GM12878 (cell line): ENCODE data around the gene HOXA10. TPM values are rescaled to one million over a fixed set of nuclear protein-coding genes. Genes with fewer than 3 reads are reported as not detected.

Experiments used
- ATAC-seq: fragments of 200-7000 bp; cut with Tn5 transposase; 3 replicates; pipeline ENCODE4 v1.9.1; 2020; ENCODE audit warnings: mild to moderate bottlenecking, moderate library complexity
- BruUV-seq: library from RNA; stranded (reverse); fragments of 400-500 nt; replicated peaks from 2 replicates; lab custom pipeline; 2021; lab: Mats Ljungman, UMichigan
- CTCF ChIA-PET: fragments of 300-600 bp; sonication (Branson Sonifier 250); formaldehyde crosslinking; extraction: SDS; loops from one replicate; lab custom pipeline; 2021; ENCODE audit warnings: inconsistent platforms; lab: Yijun Ruan, JAX
- POLR2A ChIA-PET: fragments of 350-600 bp; formaldehyde crosslinking; extraction: SDS; loops from one replicate; lab custom pipeline; 2021; ENCODE audit warnings: inconsistent platforms; lab: Charles Lee
- RAD21 ChIA-PET: fragments of 300-600 bp; sonication (Branson Sonifier 250); formaldehyde crosslinking; loops from one replicate; lab custom pipeline; 2023; ENCODE audit warnings: antibody characterized with exemption; ENCODE audit not compliant: unreplicated experiment; lab: Charles Lee
- SMC1A ChIA-PET: fragments of 300-600 bp; sonication (Branson Sonifier 250); formaldehyde crosslinking; loops from one replicate; lab custom pipeline; 2023; ENCODE audit not compliant: unreplicated experiment, uncharacterized antibody; lab: Charles Lee
- DNase-seq: peaks from one replicate; pipeline ENCODE4 v3.0.0-alpha.2; 2011; ENCODE audit warnings: low read depth, low spot score
- FAIRE-seq: peaks from 3 replicates; lab custom pipeline; 2011; peaks lifted over from hg19 to GRCh38; lab: Jason Lieb, UNC
- H2AFZ ChIP-seq: 2 replicates; pipeline ENCODE4 v1.6.0; 2011; ENCODE audit warnings: low read depth, low read length, control low read depth; ENCODE audit not compliant: control insufficient read depth
- H3K27ac ChIP-seq: 2 replicates; pipeline ENCODE4 v1.5.1; 2011; ENCODE audit warnings: control low read depth; ENCODE audit not compliant: control insufficient read depth, insufficient read depth
- H3K27me3 ChIP-seq, 2 experiments: replicated peaks in 1 of 2; 2 replicates each; pipeline versions ENCODE4 v1.6.0 to v1.6.1; 2011; ENCODE audit warnings: low read length in 1 of 2; ENCODE audit not compliant: control insufficient read depth in 2 of 2, insufficient read depth in 2 of 2
- H3K36me3 ChIP-seq, 2 experiments: 2 replicates each; pipeline ENCODE4 v1.5.1; 2011; ENCODE audit warnings: low read length in 1 of 2; ENCODE audit not compliant: control insufficient read depth in 2 of 2, insufficient read depth in 2 of 2
- H3K4me1 ChIP-seq: 2 replicates; pipeline ENCODE4 v1.6.1; 2011; ENCODE audit warnings: mild to moderate bottlenecking, low read length, moderate library complexity, mixed read lengths; ENCODE audit not compliant: control insufficient read depth, insufficient read depth
- H3K4me2 ChIP-seq: 2 replicates; pipeline ENCODE4 v1.6.0; 2011; ENCODE audit warnings: control low read depth; ENCODE audit not compliant: control insufficient read depth, insufficient read depth
- H3K4me3 ChIP-seq: fragments of 200-600 bp; sonication (generic); 2 replicates; pipeline ENCODE4 v1.5.1; 2016
- H3K79me2 ChIP-seq: 2 replicates; pipeline ENCODE4 v1.6.0; 2011; ENCODE audit warnings: low read length; ENCODE audit not compliant: control insufficient read depth, insufficient read depth
- H3K9ac ChIP-seq: 2 replicates; pipeline ENCODE4 v1.8.0; 2011; ENCODE audit warnings: low read length, control low read depth, mixed read lengths; ENCODE audit not compliant: control insufficient read depth, insufficient read depth
- H3K9me3 ChIP-seq: replicated peaks from 3 replicates; pipeline ENCODE4 v1.5.1; 2011; ENCODE audit warnings: mild to moderate bottlenecking, low read length; ENCODE audit not compliant: control insufficient read depth, insufficient read depth
- H4K20me1 ChIP-seq: 2 replicates; pipeline ENCODE4 v1.6.0; 2011; ENCODE audit not compliant: control insufficient read depth, insufficient read depth
- DPF2 ChIP-seq: fragments of 450-650 bp; IDR thresholded peaks from 2 replicates; pipeline ENCODE4 v1.6.1; 2017; ENCODE audit warnings: mild to moderate bottlenecking
- EZH2 ChIP-seq: IDR thresholded peaks from 2 replicates; pipeline ENCODE4 v1.6.1; 2012; ENCODE audit warnings: low read depth, mild to moderate bottlenecking, control low read depth, inconsistent platforms, low read length, borderline replicate concordance; ENCODE audit not compliant: control insufficient read depth
- FOXK2 ChIP-seq: fragments of 450-650 bp; IDR thresholded peaks from 2 replicates; pipeline ENCODE4 v1.6.1; 2017; ENCODE audit warnings: mild to moderate bottlenecking, moderate library complexity
- JUND ChIP-seq: IDR thresholded peaks from 2 replicates; pipeline ENCODE4 v1.6.1; 2012; ENCODE audit warnings: low read depth, mild to moderate bottlenecking, low read length, improper control_type of control experiment, moderate library complexity
- KLF5 ChIP-seq: fragments of 450-650 bp; IDR thresholded peaks from 2 replicates; pipeline ENCODE4 v1.6.1; 2014; ENCODE audit warnings: mild to moderate bottlenecking; ENCODE audit not compliant: partially characterized antibody
- MXI1 ChIP-seq: fragments of 150-350 bp; IDR thresholded peaks from 2 replicates; pipeline ENCODE4 v1.6.1; 2011; ENCODE audit warnings: low read depth, mild to moderate bottlenecking, inconsistent platforms, low read length, improper control_type of control experiment
- MYC ChIP-seq: IDR thresholded peaks from 2 replicates; pipeline ENCODE4 v1.6.1; 2011; ENCODE audit warnings: mild to moderate bottlenecking, low read length, moderate library complexity, inconsistent platforms; ENCODE audit not compliant: insufficient read depth, insufficient replicate concordance, insufficient read length, severe bottlenecking
- SPI1 ChIP-seq: IDR thresholded peaks from 2 replicates; pipeline ENCODE4 v1.6.1; 2011; ENCODE audit warnings: low read depth, mild to moderate bottlenecking, low read length, moderate library complexity, borderline replicate concordance; ENCODE audit not compliant: insufficient read depth
- YY1 ChIP-seq: IDR thresholded peaks from 2 replicates; pipeline ENCODE4 v1.6.1; 2011; ENCODE audit warnings: low read depth, mild to moderate bottlenecking, low read length
- ZBTB40 ChIP-seq: fragments of 450-650 bp; IDR thresholded peaks from 2 replicates; pipeline ENCODE4 v1.6.1; 2016; ENCODE audit warnings: mild to moderate bottlenecking, moderate library complexity, borderline replicate concordance
- WGBS: methylation state at CpG from one replicate; pipeline ENCODE4 v1.1.6; 2016; ENCODE audit warnings: low lambda C conversion rate; ENCODE audit not compliant: insufficient replicate concordance, insufficient coverage; ENCODE audit errors: missing lambda C conversion rate; 5-methylcytosine and 5-hydroxymethylcytosine counted together
- in situ Hi-C: fragments of 300-500 bp; cut with MboI; formaldehyde crosslinking; loops from 9 replicates; pipeline ENCODE4 v1.14.3; 2018; ENCODE audit warnings: mixed read lengths
- intact Hi-C: fragments of 100-400 bp; cut with micrococcal nuclease; formaldehyde crosslinking; loops from one replicate; pipeline ENCODE4 v1.14.2; 2022; ENCODE audit not compliant: unreplicated experiment
- polyA plus RNA-seq, 11 experiments: library from polyadenylated mRNA; depleted of rRNA in 4 of 11; unstranded in 6 of 11; stranded (reverse) in 5 of 11; fragments of >200 nt; fragmentation: Nextera tagmentation in 4 of 11; fragmentation: Illumina TruSeq in 1 of 11; extraction: Ambion mirVana in 4 of 11; extraction: Trizol in 1 of 11; gene quantifications; 1 replicate in 1 of 11; 2 replicates in 10 of 11; pipeline versions ENCODE4 v1.2.1 to v1.2.3, GENCODE V29; 2011 to 2016; ENCODE audit warnings: inconsistent platforms in 2 of 11, missing spikeins in 2 of 11, low read depth in 1 of 11
- total RNA-seq, 4 experiments: library from RNA; depleted of rRNA in 3 of 4; stranded (reverse); fragments of >200 nt in 3 of 4; fragmentation: Illumina TruSeq in 1 of 4; extraction: Trizol in 1 of 4; gene quantifications; 2 replicates each; pipeline versions ENCODE4 v1.2.1 to v1.2.3, GENCODE V29; 2013 to 2021

Gene HOXA10
- total and polyA plus RNA-seq, 10 of the 15 experiments (the other 5 are each of a cell fraction or from before 2014, with no cell fraction given): not detected

- intact Hi-C loops: no loop called here
- in situ Hi-C loops: loop anchor here (5.0 kb wide), 1 partner anchor 721 kb away; no protein-coding TSS in a partner anchor
- H3K36me3 ChIP-seq: no peaks in the 10 kb centered on the region
- no peak overlapping the region for H3K27ac ChIP-seq
- DNase-seq (no peak), ATAC-seq (peak; percentile 46), FAIRE-seq (peak; percentile 41)
- ChIA-PET SMC1A (no interaction called here), RAD21 (no interaction called here), POLR2A (no interaction called here), CTCF (no interaction called here)
- no peaks in the 10 kb centered on the region for H3K79me2 ChIP-seq
- H3K9me3 ChIP-seq: no peaks in the 10 kb centered on the region; the same call in 2 of the 3 replicates
- H3K4me2 ChIP-seq: 0 out of 2 replicates have a peak overlapping the region, but pooled peaks have one; percentile 8
- H3K27me3 ChIP-seq: peaks cover 30 to 52% of the 10 kb centered on the region in 2 experiments
- H3K4me3 ChIP-seq: no peak overlapping the region
- no peak overlapping the region for H3K9ac ChIP-seq
- no peaks in the 10 kb centered on the region for H4K20me1 ChIP-seq
- no TSS peak for BruUV-seq
- TF ChIP-seq FOXK2 (no peak), EZH2 (0 out of 2 replicates have a peak, but pooled peaks have one; percentile 87), KLF5 (no peak), MYC (no peak), SPI1 (peak; percentile 51), ZBTB40 (no peak), YY1 (no peak), MXI1 (no peak), JUND (no peak), DPF2 (no peak)
- H2AFZ ChIP-seq: no peak overlapping the region
- 24% methylated on average over 14 of the region's 14 CpGs for WGBS
- H3K4me1 ChIP-seq: no peaks in the 10 kb centered on the region; the same call in 1 of the 2 replicates
Observed at GRCh38 chr7:27200761-27201579, 26.9 kb upstream of the HOXA10 start.
